ENCODE measurements around the gene COPS3. TPM values are rescaled to one million over a fixed set of nuclear protein-coding genes. Genes with fewer than 3 reads are reported as not detected.

COPS3 gene
- total RNA-seq, 4 donors from 2014 or later = 49.2 to 60.0 (median 57.9) TPM

DNA sequence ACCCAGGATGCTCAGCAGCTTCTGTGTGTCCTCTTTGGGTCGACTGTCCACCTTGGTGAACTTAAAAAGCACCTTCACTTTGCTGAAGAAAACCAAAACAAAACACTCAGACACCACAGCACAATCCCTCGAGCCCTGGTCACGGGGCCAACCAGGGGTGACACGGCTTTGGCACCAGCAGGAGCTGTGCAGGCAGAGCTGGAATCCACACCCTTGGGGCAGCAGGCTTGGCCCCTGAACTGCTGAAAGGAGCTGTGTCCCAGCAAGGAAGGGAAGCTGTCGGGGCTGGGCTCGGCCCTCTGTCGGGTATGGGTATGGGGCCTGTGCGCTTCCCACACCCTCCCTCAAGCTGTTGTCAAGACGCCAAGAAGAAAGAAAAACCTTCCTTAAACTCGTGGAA, 67.3 kb downstream of the COPS3 start:
- Histone ChIP-seq H3K4me3 (replicated peaks in 1 of 3) (no peak overlapping the region), H3K9me3 (no peaks in the 10 kb centered on the region), H3K4me1 (no peaks in the 10 kb centered on the region), H3K27me3 (no peaks in the 10 kb centered on the region), H3K27ac (no peak overlapping the region), H3K36me3 (peaks cover 56 to 63% of the 10 kb centered on the region in 2 donors)
- DNase-seq = no peak
- WGBS, 2 donors = 78 to 88% methylated on average over 9 to 10 of the region's 10 CpGs
- intact Hi-C loops (cut with DNase I) = no loop called here
- TF ChIP-seq, protein P1, sequence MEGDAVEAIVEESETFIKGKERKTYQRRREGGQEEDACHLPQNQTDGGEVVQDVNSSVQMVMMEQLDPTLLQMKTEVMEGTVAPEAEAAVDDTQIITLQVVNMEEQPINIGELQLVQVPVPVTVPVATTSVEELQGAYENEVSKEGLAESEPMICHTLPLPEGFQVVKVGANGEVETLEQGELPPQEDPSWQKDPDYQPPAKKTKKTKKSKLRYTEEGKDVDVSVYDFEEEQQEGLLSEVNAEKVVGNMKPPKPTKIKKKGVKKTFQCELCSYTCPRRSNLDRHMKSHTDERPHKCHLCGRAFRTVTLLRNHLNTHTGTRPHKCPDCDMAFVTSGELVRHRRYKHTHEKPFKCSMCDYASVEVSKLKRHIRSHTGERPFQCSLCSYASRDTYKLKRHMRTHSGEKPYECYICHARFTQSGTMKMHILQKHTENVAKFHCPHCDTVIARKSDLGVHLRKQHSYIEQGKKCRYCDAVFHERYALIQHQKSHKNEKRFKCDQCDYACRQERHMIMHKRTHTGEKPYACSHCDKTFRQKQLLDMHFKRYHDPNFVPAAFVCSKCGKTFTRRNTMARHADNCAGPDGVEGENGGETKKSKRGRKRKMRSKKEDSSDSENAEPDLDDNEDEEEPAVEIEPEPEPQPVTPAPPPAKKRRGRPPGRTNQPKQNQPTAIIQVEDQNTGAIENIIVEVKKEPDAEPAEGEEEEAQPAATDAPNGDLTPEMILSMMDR (IDR thresholded peaks at IDR 0.05) = no peak
- TF ChIP-seq POLR2A (IDR thresholded peaks at IDR 0.05) = no peak

DNA sequence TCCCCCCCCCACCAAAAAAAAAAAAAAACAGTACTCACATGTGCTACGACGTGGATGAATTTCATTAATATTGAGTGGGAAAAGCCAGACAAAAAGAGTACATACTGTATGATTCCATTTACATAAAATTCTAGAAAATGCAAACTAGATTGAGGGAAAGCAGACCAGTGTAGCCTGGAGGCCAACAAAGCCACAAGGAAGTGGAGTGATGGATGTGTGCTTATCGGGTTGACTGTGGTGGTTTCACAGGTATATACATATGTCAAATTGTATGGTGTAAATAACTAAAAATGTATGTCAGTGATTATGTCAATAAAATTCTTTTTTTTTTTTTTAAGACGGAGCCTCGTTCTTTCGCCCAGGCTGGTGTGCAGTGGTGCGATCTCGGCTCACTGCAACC, 73.0 kb downstream of the COPS3 start:
- intact Hi-C loops (cut with DNase I) = no loop called here
- H3K4me1 ChIP-seq = peaks cover 11 to 26% of the 10 kb centered on the region in 2 donors
- no peaks in the 10 kb centered on the region for H3K9me3 ChIP-seq
- TF ChIP-seq, protein P1 (IDR thresholded peaks at IDR 0.05) = no peak
- TF ChIP-seq POLR2A (IDR thresholded peaks at IDR 0.05) = no peak
- WGBS, 2 donors = 85 to 89% methylated on average over 8 of the region's 8 CpGs
- DNase-seq = no peak
- no peak overlapping the region for H3K27ac ChIP-seq
- no peaks in the 10 kb centered on the region for H3K27me3 ChIP-seq
- H3K4me3 ChIP-seq (replicated peaks in 1 of 3) = no peak overlapping the region
- peaks cover 5 to 9% of the 10 kb centered on the region in 2 donors for H3K36me3 ChIP-seq

DNA sequence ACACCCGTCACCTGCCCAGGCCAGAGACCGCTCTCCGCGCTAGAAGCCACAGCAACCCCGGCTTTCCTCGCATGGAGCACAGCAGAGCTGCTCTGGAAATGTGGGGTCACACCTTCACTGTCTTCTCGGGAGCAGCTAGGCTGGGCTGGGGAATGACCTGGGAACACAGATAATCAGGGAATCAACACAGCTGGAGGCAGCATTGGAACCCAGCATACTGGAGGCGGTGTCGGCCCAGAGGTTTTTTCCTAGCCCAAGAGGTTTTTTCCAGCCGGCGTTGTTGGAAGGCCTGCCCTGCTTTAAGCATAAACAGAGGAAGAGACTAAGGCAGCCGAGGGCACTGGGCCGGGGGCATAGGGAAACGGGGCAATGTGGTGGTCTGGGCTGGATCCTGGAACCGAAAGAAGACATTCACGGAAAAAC, 74.1 kb downstream of the COPS3 start:
- no peak for TF ChIP-seq POLR2A (IDR thresholded peaks at IDR 0.05)
- TF ChIP-seq, protein P1 (IDR thresholded peaks at IDR 0.05) = no peak
- intact Hi-C loops (cut with DNase I) = no loop called here
- Histone ChIP-seq H3K27me3 (no peaks in the 10 kb centered on the region), H3K9me3 (no peaks in the 10 kb centered on the region), H3K4me3 (replicated peaks in 1 of 3) (no peak overlapping the region), H3K4me1 (peaks cover 11 to 26% of the 10 kb centered on the region in 2 donors), H3K36me3 (peaks cover 0 to under 1% of the 10 kb centered on the region in 2 donors), H3K27ac (peak overlapping the region; percentile 58 to 84 (median 59))
- no peak for DNase-seq
- WGBS, 2 donors = 70 to 73% methylated on average over 15 to 16 of the region's 16 CpGs

DNA sequence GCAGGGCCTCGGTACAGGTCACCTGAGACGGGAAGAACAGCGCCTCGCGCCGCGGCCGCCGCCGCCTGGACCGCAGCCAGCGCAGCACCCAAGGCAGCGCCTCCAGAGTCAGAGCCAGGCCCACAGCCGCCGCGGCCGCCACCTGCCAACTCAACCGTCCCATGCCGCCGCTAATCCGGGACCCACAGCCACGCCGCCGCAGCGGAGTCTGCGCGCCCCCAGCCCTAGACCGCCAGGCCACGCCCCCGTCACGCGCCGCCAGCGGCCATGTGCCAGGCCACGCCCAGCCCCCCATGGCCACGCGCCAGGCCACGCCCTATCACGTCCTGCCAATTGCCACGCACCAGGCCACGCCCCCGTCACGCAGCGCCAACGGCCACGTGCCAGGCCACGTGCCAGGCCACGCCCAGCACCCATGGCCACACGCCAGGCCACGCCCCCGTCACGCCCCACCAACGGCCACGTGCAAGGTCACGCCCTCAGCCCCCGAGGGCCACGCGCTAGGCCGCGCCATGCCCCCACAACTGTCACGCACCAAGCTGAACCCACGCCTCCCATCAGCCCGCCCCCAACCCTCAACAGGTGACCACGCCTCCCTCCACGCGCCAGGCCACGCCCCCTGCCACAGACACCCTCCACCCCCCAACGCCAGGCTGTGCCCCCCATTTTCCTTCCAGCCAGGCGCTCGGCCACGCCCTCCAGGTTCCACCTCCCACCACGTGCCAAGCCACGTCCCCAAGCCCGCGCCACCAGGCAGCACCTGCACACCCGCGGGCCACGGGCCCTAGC, 74.7 kb downstream of the COPS3 start, which contains the start of gene PLD6:
PLD6 (minus strand) TSS at position 210 of the 789 bp plus-strand sequence; CDS start at position 163, 47 bp downstream.
- peak in 1 of 2 donors; percentile 44 for TF ChIP-seq POLR2A (IDR thresholded peaks at IDR 0.05)
- TF ChIP-seq, protein P1 (IDR thresholded peaks at IDR 0.05) = peak in 1 of 6 experiments; percentile 2
- H3K27me3 ChIP-seq = no peaks in the 10 kb centered on the region
- intact Hi-C loops (cut with DNase I) = no loop called here
- 43 to 73% methylated on average over 21 to 35 of the region's 78 CpGs for WGBS, 2 donors
- peak; percentile 89 to 91 for DNase-seq
- no peaks in the 10 kb centered on the region for H3K36me3 ChIP-seq
- H3K9me3 ChIP-seq = no peaks in the 10 kb centered on the region
- peak within 1 kb of the TSS in 2 of 3 donors; percentile 2 to 50 for H3K4me3 ChIP-seq (replicated peaks in 1 of 3)
- peaks cover 11 to 26% of the 10 kb centered on the region in 2 donors for H3K4me1 ChIP-seq
- peak within 1 kb of the TSS; percentile 58 to 84 (median 59) for H3K27ac ChIP-seq
